ENCODE results near the gene TBC1D2.

DNA sequence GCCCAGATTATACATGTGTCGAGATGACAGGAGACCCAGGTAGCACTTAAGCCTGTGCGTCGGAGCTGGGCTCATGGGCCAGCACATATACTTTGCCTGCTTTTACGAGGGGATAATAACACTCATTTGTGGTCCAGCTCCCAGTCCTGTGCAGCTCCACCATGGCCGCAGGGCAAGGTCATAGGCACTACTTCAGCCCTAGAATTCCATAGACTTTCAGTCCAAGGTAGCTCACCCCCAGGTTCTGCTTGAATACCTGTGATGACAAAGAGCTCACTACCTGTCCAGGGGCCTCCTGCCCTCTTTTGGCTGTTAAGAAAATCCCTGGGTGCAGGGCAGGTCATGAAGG, 64.7 kb downstream of the TBC1D2 start:
- TF ChIP-seq, protein P1, sequence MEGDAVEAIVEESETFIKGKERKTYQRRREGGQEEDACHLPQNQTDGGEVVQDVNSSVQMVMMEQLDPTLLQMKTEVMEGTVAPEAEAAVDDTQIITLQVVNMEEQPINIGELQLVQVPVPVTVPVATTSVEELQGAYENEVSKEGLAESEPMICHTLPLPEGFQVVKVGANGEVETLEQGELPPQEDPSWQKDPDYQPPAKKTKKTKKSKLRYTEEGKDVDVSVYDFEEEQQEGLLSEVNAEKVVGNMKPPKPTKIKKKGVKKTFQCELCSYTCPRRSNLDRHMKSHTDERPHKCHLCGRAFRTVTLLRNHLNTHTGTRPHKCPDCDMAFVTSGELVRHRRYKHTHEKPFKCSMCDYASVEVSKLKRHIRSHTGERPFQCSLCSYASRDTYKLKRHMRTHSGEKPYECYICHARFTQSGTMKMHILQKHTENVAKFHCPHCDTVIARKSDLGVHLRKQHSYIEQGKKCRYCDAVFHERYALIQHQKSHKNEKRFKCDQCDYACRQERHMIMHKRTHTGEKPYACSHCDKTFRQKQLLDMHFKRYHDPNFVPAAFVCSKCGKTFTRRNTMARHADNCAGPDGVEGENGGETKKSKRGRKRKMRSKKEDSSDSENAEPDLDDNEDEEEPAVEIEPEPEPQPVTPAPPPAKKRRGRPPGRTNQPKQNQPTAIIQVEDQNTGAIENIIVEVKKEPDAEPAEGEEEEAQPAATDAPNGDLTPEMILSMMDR (conservative IDR thresholded peaks at IDR 0.05 in 1 of 2, IDR thresholded peaks at IDR 0.05 in 1 of 2; ENCODE audit: low read depth in 1 of 2, low read length in 2 of 2), result no peak
- TF ChIP-seq EZH2 (IDR thresholded peaks at IDR 0.05; ENCODE audit: low read length, missing control alignments), result no peak

Measured in fibroblast of lung (primary cell).